HepG2 (cell line): ENCODE measurements around the gene NDFIP2.

Source experiments
- CTCF ChIP-seq: sonication (generic); formaldehyde crosslinking; IDR thresholded peaks from 2 replicates; pipeline ENCODE4 v1.5.0; 2020; ENCODE audit warnings: mild to moderate bottlenecking, missing genetic modification reagents, moderate library complexity
- NONO ChIP-seq, 2 experiments: fragments of 450-650 bp in 1 of 2; sonication (generic) in 1 of 2; formaldehyde crosslinking in 1 of 2; IDR thresholded peaks in 1 of 2; conservative IDR thresholded peaks in 1 of 2; 2 replicates each; pipeline versions ENCODE4 v1.6.1 to v1.8.0; 2017 to 2022; ENCODE audit warnings: mild to moderate bottlenecking in 1 of 2, missing genetic modification reagents in 1 of 2, moderate library complexity in 1 of 2
- PREB ChIP-seq: sonication (generic); formaldehyde crosslinking; IDR thresholded peaks from 2 replicates; pipeline ENCODE4 v1.4.0; 2020; ENCODE audit warnings: missing genetic modification reagents
- SMC3 ChIP-seq: IDR thresholded peaks from 2 replicates; pipeline ENCODE4 v1.6.1; 2011; ENCODE audit warnings: low read length, improper control_type of control experiment
- USF2 ChIP-seq, 2 experiments: sonication (generic) in 1 of 2; formaldehyde crosslinking in 1 of 2; IDR thresholded peaks; 2 replicates each; pipeline versions ENCODE4 v1.5.1 to v1.6.1; 2011 to 2020; ENCODE audit warnings: borderline replicate concordance in 1 of 2, low read depth in 1 of 2, low read length in 1 of 2, mild to moderate bottlenecking in 1 of 2, missing genetic modification reagents in 1 of 2, moderate library complexity in 1 of 2
- ZMYM2 ChIP-seq: sonication (generic); formaldehyde crosslinking; IDR thresholded peaks from 2 replicates; pipeline ENCODE4 v1.8.0; 2022; ENCODE audit warnings: mild to moderate bottlenecking, missing genetic modification reagents

- no peak for TF ChIP-seq CTCF (CRISPR knock-in tag)
- no peak for TF ChIP-seq PREB (CRISPR knock-in tag)
- TF ChIP-seq SMC3: no peak
- no peak for TF ChIP-seq USF2 (IDR thresholded peaks at IDR 0.05; ENCODE audit: low read depth, low read length)
- no peak for TF ChIP-seq USF2 (CRISPR knock-in tag; IDR thresholded peaks at IDR 0.05; ENCODE audit: borderline replicate concordance)
- no peak for TF ChIP-seq ZMYM2 (CRISPR knock-in tag)
- TF ChIP-seq NONO (IDR thresholded peaks at IDR 0.05): no peak
- no peak for TF ChIP-seq NONO (CRISPR knock-in tag; conservative IDR thresholded peaks at IDR 0.05)
Measured at GRCh38 chr13:79503473-79504017, 22.6 kb downstream of the NDFIP2 start.
